ENCODE results near the gene NRL.

Gene NRL

DNA sequence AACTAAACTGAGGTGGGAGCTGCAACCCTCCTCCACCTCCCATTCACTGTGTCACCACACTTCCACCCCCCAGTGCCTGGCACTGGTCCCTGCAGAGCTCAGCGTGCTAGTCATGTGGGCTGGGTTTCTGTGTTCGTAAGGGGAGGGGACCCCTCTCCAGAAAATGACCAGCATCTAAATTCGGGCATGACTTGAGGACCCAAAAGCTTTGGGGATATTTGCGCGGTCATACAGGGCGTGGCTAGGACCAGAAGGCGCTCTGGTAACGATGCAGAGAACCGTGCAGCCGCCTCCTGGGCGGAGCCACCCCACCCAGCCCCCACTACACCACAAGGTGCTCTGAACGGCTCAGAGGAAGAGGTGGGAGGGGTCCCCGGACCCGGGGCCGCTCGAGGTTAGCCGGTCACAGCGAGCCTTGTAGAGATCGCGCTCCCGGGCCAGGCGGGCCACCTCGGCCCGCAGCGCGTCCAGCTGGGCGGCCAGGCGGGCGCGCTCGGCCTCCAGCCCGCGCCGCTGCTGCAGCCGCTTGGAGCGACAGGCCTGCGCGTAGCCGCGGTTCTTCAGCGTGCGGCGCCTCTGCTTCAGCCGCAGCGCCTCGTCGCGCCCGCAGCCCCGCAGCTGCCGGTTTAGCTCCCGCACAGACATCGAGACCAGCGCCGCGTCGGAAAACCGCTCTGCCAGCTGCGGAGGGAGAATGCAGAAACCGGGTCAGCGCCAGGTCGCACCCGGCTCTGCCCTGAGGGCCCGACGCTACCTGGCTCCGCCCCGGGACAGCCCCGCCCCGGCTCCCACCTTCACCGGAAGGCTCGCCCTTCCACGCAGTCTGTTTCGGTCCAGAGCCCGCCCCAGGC, 33.6 kb downstream of the NRL start:
- DNase-seq, result no peak

DNA sequence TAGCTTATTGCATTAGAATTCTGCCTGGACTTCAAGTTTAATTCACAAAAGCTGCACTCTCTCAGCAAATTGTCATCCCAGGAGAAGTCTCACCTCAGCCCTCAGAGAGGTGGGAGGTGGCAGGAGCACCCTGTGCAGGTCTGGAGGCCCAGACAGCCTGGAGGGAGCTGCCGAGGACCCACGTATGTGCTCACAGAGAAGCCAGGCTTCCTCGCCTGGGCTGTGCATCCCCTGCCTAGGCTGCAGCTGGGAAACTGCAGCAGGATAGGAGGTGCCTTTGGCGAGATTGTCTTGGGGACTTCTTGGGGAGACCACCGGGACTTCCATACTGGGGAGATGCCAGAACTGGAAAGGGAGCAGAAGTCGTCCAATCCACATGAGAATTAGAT, 34.6 kb downstream of the NRL start:
- no peak for DNase-seq

DNA sequence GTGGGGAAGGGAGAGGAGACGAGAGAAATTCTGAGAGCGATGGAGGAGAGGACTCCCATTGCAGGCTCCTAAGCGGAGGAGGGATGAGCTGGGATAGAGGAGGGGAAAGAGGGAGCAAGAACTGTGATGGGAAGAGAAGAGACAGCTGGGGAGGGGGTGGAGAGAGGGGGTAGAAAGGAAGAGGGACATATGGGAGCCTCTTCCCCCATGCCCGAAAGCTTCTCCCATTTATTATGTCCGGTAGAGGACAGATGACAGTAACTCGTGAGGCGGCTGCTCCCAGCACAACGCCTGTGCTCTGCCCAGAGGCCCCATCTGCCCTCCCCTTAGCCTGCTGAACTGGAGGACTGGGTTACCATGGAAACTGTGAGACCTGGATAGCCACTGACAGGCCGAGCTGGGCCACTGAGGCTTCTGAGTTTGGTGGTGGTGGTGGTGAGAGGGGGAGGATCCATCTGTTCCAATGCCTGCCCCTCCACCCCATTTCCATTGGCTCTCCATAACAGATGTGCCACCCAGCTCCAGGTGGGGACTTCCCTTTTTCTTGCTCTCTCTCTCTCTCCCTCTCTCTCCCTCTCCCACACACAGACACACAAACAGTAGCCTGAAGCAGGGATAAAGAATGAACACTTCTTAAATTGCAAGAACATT, 35.1 kb downstream of the NRL start:
- peak in 1 of 2 donors; percentile 17 for DNase-seq

DNA sequence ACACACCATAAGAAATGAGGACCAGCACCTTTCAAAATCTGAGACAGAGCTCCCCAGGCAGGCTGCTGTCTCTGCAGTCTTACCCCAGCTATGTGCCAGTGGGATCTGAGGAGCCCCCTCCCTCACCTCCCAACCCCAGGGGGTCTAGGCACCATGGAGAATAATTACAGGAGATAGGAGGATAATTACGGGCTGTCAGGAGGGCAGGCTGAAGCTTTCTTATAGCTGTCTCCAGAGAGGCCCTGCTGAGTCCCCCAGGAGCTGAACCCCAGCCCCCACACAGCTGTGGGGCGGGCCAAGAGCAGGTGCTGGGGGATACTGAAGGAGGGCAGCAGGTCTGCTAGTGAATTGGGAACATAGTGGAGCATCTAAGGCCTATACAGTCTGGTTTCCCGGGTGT, 36.6 kb downstream of the NRL start:
- no peak for DNase-seq

DNA sequence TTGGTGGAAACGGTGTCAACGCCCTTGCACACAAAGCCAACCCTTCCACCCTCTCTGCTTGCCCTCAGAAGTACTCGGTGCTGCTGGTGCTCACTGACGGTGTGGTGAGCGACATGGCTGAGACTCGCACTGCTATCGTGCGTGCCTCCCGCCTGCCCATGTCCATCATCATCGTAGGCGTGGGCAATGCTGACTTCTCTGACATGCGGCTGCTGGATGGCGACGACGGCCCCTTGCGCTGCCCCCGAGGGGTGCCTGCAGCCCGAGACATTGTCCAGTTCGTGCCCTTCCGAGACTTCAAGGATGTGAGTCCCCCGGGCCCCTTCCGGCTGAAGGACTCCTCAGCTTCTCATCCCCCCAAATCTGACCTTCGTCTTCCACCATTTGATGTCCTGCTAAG, 37.7 kb downstream of the NRL start:
- DNase-seq, result no peak

DNA sequence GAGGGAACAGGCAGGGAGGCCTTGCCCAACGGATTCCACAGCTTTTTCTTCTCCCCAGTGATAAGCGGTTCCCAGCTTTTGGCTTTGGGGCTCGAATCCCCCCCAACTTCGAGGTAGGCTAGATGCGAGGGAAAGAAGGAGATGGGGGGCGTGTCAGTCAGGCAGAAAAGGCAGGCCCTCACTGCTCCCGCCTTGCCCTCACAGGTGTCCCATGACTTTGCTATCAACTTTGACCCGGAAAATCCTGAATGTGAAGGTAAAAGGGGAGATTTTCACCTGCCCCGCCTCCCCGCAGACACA, 38.5 kb downstream of the NRL start:
- DNase-seq, result no peak

DNA sequence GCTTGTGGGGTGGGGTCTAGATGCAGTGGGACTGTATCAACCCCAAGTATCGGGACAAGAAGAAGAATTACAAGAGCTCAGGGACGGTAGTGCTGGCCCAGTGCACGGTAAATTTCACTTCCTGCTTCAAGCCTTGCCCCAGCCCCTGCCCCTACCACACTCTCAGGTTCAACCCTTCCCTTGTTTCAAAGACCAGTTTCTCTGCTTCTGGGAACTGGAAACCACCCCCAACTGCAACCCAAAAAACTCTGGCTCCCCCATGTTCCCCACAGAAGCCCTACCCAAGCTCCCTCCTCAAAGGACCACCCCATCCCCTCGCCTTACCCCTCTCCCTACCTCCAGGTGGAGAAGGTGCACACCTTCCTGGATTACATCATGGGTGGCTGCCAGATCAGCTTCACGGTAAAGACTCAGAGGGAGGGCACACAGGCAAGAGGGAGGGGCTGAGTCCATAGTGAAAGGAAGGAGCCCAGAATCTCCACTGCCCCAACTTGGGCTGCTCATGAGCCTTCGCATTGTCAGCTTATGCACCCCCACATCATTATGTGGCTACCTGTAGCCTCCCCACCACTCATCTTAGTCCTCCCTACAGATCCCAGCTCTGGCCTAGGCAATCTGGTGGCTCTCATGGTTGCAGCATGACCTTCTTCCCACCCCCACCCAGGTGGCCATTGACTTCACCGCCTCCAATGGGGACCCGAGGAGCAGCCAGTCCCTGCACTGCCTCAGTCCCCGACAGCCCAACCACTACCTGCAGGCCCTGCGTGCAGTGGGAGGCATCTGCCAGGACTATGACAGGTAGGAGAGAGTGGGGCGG, 39.1 kb downstream of the NRL start:
- DNase-seq, result no peak

DNA sequence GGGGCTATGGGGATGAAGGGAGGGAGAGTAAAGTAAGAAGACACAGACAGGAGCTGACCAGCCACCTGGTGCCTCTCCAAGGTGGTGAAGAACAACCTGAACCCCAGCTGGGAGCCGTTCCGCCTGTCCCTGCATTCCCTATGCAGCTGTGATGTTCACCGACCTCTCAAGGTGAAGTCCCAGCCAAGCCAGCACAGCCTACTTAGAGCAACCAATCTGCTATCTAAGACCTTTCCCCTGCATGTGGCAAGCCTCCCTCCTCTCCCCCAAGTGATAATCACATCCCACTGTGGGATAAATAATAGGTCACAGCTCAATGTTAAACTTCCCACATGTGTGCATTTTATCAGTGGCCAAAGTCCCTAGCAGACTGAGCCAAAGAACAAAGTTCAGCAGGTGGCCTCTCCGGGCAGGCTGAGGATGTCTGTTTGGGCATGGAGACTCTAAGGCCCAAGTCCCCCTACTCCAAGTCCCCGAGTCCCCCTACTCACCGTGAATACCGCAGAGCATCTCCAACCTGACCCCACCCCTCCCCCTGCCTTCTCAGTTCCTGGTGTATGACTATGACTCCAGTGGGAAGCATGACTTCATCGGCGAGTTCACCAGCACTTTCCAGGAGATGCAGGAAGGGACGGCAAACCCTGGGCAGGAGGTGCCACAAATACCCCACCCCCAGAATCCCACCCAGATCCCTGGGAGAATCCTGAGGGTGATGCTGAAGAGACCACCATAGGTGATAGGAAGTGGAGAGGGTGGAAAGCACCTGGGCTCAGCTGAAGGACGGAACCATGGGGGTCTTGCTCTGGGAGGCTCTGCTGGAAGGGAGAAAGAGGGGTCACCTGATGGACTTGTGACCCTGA, 39.9 kb downstream of the NRL start:
- DNase-seq, result no peak

DNA sequence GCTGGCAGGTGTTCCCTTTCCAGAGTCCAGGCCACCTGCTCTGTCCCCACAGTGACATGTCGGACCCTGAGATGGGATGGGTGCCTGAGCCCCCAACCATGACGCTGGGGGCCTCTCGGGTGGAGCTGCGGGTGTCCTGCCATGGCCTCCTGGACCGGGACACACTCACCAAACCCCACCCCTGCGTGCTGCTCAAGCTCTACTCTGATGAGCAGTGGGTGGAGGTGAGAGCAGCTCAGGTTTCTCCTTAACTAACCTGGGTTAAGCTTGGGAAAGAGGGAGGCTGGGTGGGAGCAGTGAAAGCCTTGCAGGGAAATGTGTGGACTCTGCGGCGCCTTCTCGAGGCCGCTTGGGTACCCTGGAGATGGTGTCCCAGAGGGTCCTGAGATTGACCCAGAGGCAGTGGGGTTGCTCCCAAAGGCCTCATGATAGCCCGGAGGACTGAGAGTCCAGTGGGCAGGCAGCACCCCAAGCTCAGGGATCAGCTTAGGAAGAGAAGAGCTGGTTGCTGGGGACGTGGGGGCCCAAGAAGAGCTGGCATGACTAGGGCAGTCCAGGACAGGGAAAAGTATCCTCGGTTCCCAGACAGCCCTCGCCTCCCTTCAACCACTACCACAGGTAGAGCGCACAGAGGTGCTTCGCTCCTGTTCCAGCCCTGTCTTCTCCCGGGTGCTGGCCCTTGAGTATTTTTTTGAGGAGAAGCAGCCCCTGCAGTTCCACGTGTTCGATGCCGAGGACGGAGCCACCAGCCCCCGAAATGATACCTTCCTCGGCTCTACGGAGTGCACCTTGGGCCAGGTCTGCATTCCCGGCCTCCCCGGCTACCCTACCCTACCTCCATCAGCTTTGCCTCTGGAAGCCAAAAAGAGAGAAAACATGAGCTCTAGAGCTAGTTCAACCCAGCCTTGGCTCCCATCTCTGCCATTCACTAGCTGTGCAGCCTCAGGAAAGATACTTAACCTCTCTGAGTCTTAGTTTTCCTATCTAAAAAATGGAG, 41.6 kb downstream of the NRL start:
- no peak for DNase-seq

DNA sequence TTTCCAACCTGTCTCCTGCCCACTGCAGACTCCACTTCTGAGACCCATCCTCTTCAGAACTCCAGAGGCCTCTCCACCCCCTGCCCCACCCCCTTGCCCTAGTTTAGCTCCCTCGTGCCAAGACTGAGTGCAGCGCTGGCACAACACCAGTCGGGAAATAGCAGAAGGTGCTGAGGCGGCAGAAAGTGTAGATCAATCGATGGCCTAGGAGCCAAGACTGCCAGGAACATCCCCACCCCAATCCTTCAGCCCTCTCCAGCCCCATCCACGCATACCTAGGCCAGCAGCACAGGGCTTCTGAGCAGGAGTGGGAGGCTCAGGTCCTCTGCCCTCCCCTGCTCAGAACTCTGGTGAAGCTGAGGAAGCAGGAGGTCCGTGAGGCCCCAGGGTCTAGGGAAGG, 42.3 kb downstream of the NRL start:
- DNase-seq, result no peak

DNA sequence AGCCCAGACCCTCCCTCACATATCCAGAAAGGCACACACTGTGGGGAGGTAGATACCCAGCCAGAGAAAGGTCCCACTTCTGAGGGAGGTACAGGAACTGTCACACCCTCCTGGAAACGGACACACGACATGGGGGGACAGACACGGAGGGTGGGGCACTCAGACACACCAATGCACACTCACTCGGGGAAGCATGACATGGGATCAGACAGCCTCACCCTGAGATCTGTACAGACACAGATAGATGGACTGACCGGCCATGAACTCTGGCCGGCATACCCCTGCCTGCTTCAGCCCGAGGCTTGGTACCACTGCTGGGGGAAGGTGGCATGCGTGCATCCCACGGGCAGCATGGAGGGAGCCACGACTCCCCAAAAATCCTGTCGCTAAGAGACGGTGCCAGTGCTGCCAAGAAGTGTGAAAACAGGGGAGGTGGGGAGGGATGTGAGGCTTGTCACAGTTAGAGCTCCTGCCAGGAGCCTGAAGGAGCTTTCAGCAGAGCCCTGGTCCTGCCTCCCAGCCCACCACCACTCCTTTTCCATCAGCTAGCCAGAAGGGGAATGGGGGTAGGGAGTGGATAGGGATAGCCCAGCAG, 42.8 kb downstream of the NRL start:
- no peak for DNase-seq

DNA sequence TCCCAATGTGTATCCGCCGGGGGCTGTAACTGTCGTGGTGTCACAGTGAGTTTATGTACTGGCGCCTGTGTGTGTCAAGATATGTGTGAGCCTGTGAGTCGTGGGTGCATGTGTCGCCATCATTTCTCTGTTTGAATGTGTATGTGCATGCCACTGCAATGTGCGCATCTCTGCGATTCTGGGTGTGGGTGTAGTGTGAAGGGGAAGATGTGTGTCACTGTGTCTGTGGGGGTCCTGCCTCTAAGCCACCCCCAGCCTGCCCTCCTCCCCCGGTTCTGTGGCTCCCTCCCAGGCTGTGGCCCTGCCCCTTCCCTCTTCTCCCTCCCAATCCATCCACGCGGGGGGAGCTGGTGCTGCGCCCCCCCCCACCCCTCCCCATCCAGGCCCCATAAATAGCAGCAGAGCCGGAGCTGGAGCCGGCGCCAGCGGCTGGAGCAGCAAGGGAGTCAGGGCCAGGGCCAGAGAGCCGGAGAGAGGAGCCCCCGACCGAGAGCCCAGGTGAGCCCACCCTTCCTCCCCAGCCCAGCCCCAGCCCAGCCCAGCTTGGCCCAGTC, 43.5 kb downstream of the NRL start, which contains the start of gene CPNE6:
Gene CPNE6 (plus strand): TSS at position 419 of the 554 bp plus-strand sequence. CDS start 1,375 bp downstream, outside the sequence.
- DNase-seq, result no peak

DNA sequence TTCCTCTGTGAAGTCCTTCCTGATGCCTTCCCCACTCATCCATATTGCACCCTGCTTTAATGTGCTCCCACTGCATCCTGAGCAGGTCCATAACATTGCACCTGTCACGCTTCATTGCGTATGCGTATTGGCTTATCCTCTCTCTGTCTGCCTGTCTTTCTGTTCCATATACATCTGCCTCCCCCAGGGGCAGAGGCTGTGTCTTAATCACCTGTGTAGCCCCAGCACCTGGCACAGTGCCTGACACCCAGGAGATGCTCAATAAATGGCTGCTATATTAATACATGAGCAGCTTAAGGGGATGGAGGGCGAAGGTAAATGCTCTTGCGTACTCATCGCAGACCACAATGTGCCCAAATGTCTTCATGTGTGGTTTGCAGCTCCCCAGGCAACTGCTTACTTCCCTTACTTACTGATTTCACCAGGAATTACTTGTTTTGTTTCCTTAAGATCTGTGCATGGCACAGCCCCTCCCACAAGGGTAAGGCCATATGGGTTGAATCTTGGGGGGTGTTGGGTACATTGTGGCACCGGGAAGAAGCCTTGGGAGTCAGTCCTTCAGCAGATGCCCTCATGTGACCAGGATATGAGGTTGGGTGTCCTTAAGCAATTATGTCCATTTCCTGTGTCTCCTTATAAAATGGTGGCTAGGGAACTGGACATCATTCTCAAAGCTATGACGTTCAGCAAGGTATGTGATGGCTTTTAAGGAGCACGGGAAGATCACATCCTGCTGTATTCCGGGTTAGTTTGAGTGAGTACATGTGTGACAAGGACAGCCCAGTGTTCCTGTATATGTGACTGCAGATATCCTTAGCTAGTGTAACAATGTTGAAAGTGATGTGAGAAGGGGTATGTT, 44.2 kb downstream of the NRL start:
- DNase-seq, result no peak

DNA sequence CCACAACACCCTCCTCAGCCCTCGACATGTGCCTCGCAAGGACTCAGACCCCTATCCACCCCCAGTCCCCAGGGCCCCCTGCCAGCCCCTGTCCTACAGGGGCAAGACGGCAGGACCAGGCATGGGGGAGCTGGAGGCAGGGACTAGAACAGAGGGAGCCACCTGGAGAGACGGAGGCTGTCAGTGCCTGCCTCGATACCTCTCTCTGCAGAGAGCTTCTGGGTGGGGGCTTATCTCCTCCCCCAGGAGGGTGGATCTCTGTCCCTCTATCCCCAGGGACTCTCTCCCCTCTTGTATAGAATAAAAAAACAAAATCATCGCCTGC, 45.4 kb downstream of the NRL start:
- DNase-seq, result no peak

DNA sequence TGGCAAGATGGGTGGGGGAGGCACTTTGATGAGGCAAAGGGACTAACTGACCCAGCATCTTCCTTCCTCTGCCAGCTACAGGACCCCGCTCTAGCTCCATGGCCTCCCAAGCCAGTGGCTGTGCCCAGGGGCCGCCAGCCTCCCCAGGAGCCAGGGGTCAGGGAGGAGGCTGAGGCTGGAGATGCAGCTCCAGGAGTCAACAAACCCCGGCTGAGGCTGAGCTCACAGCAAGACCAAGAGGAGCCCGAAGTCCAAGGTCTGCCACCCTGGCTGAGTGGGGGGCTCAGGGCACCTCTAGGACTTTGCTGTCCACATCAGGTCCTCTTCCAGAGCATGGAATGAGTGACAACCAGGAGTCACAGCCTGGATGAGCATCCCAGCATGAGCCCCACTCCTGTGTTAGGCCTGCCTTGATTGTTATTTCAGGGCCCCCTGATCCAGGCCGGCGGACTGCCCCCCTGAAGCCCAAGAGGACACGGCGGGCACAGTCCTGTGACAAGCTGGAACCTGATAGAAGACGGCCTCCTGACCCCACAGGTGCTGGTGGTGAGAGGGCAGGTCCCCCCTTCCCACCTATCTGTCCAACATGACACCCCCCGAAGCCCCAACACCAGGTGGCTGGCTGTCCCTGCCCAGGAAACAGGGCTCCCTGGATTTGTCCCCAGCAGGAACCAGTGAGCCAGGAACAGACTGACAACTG, 45.9 kb downstream of the NRL start:
- DNase-seq, result no peak

DNA sequence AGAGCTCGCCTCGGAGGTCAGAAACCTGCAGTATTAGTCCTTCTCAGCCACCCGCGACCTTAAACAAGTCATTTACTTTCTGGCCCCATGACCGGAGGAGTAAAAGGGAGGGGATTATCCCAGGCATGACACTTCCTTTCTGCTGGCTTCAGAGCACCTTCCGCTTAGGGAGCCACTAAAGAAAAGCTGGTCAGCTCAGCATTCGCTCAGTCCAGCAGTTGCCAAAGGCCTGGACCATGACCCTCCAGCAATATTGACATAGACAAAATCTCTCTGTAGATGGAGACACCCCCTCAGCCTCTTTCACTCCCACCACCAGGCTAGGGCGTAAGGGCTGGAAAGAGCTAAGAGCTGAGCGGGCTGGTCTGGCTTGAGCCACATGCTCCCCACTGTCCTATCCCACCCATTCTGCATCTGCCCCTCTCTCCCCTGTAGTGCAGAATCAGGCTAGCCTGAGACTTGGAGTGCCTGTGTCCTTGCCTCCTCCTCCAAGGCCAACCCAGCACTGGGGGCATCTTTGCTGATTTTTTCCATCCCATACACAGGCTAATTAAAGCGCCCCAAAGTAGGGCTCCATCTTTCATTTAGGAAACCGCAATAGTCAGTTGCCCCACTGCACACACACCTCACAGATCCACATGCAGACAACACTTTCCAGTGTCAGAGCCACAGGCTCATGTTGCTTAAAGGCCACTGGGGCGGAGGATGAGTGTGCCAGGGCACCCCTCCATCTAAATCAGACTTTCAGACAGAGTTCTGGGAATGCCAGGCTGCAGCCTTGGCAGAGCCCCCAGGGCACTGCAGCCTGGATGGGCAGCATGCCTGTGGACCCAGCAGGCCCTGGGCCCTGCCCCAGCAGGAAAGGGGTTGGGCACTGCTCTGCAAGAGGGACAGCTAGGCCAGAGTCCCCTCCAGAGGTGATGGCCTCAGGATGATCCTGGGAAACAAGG, 47.3 kb downstream of the NRL start:
- DNase-seq, result no peak

DNA sequence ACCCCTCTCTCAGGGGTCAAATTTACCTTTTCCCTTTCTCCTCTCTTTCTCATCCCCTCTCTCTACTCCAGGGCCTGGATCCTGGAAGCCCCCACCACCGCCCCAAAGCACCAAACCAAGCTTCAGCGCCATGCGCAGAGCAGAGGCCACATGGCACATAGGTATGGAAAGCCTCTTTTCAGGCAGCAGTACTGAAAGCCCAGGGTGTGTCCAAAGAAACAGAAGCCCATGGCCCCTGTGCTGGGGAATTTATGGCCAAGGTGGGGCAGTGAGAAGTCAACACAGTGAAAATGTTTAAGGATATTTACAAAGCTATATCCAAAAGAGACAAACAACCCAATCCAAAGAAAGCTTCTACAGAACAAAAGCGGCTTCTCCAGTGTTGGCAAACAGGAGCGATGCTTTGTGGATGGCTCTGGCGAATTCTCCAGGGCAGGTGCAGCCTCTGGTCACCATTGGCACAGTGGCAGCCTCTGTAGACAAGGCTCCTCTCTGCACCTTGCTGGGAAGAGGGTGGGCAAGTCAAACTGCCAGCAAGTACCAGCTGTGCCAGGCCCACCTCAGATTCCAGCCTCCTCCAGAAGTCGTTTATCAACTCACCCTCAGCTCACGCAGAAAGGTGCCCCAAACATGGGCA, 48.1 kb downstream of the NRL start:
- no peak for DNase-seq

DNA sequence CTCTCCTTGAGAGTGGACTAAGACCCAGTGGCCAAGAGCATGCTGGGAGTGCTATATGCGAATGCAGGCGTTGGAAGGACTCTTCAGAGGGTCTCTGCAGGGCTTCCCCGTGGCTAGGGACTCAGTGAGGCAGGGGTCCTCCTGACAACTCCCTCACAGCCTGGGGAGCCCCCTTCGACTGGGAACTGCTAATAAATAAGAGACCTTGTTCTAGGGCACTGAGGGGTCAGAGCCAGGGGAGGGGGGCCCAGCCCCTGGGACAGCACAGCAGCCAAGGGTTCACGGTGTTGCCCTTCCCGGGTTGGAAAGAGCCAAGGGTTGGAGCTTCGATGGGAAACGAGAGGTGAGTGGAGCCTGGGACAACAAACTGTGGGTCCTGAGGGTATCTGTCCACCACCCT, 49.3 kb downstream of the NRL start:
- no peak for DNase-seq

Data from bone marrow (tissue), 2 donors.